CD4-positive, alpha-beta T cell treated with Interleukin-6 at 100 ng/mL for 8 hours (primary cell): Measurements from ENCODE around the gene TLE2.

Experiments
- DNase-seq: peaks from one replicate; pipeline ENCODE4 v3.0.0-alpha.2; 2020; ENCODE audit warnings: mixed read lengths, low spot score

The TLE2 gene

DNA sequence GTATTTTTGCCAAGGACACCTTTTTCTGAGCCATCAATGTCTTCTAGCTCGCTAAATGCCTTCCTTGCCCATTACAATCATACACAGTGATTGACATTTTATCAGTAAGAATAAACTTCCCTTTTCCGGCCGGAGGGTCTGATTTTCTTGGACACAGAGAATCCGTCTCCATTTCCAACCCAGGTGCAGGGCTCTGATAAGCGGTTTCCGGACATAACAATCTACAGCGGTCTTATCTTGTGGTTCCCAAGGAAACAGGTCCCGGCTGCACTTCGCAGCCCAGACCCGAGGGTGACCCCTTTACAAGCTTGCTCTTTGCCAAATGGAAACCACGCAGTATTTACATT is 79.2 kb downstream of the TLE2 start:
- DNase-seq: no peak
